IMR-90 (cell line): ENCODE results near the gene GPR6. TPM values are rescaled to one million over a fixed set of nuclear protein-coding genes. Genes with fewer than 3 reads are reported as not detected.

ENCODE experiments used
- ATAC-seq: fragments of 200-7000 bp; cut with Tn5 transposase; 2 replicates; pipeline ENCODE4 v1.9.1; 2020; ENCODE audit warnings: low read depth, mild to moderate bottlenecking, moderate library complexity
- BruUV-seq: library from RNA; stranded (reverse); fragments of 400-500 nt; replicated peaks from 2 replicates; lab custom pipeline; 2021; lab: Mats Ljungman, UMichigan
- CTCF ChIA-PET: fragments of 300-600 bp; formaldehyde crosslinking; extraction: SDS; loops from one replicate; lab custom pipeline; 2021; ENCODE audit warnings: antibody characterized with exemption; lab: Yijun Ruan, JAX
- POLR2A ChIA-PET: fragments of 300-600 bp; sonication (Branson Sonifier 250); formaldehyde crosslinking; loops from one replicate; lab custom pipeline; 2022; ENCODE audit warnings: antibody characterized with exemption; ENCODE audit not compliant: unreplicated experiment; lab: Charles Lee
- DNase-seq: peaks from one replicate; pipeline ENCODE4 v3.0.0; 2013
- H2AFZ ChIP-seq: replicated peaks from 2 replicates; pipeline ENCODE3; 2013; ENCODE audit warnings: low read length, mild to moderate bottlenecking; ENCODE audit not compliant: poor library complexity
- H2AK5ac ChIP-seq: 2 replicates; pipeline ENCODE4 v1.6.1; 2013; ENCODE audit warnings: low read depth, low read length, inconsistent platforms
- H2AK9ac ChIP-seq: replicated peaks from 2 replicates; pipeline ENCODE3; 2013; ENCODE audit warnings: mild to moderate bottlenecking, low read depth, low read length, moderate library complexity; ENCODE audit not compliant: poor library complexity
- H2BK120ac ChIP-seq: 2 replicates; pipeline ENCODE4 v1.6.1; 2013; ENCODE audit warnings: low read depth, low read length, inconsistent platforms
- H2BK15ac ChIP-seq: 3 replicates; pipeline ENCODE4 v1.6.1; 2013; ENCODE audit warnings: low read depth, low read length, inconsistent platforms
- H2BK20ac ChIP-seq: 2 replicates; pipeline ENCODE4 v1.6.1; 2013; ENCODE audit warnings: low read depth, mild to moderate bottlenecking, inconsistent platforms, low read length, moderate library complexity
- H2BK5ac ChIP-seq: 2 replicates; pipeline ENCODE4 v1.6.1; 2013; ENCODE audit warnings: mild to moderate bottlenecking, low read depth, low read length, inconsistent platforms; ENCODE audit not compliant: poor library complexity, severe bottlenecking
- H3K14ac ChIP-seq: replicated peaks from 2 replicates; pipeline ENCODE4 v1.6.1; 2013; ENCODE audit warnings: low read depth, low read length, inconsistent platforms
- H3K18ac ChIP-seq: 2 replicates; pipeline ENCODE4 v1.6.1; 2013; ENCODE audit warnings: low read depth, low read length, control low read depth
- H3K23ac ChIP-seq: 2 replicates; pipeline ENCODE4 v1.6.1; 2013; ENCODE audit warnings: low read depth, low read length, inconsistent platforms
- H3K27ac ChIP-seq: 2 replicates; pipeline ENCODE4 v1.5.1; 2013; ENCODE audit warnings: mild to moderate bottlenecking, control low read depth, low read length; ENCODE audit not compliant: insufficient read depth
- H3K27me3 ChIP-seq: 2 replicates; pipeline ENCODE4 v1.6.1; 2013; ENCODE audit warnings: low read length; ENCODE audit not compliant: control insufficient read depth, insufficient read depth
- H3K36me3 ChIP-seq: 2 replicates; pipeline ENCODE4 v1.6.1; 2013; ENCODE audit warnings: low read length, mixed read lengths; ENCODE audit not compliant: control insufficient read depth, insufficient read depth
- H3K4ac ChIP-seq: 2 replicates; pipeline ENCODE4 v1.6.1; 2013; ENCODE audit warnings: low read depth, low read length, inconsistent platforms
- H3K4me1 ChIP-seq: 2 replicates; pipeline ENCODE4 v1.6.1; 2013; ENCODE audit warnings: low read length, mixed read lengths; ENCODE audit not compliant: control insufficient read depth, insufficient read depth
- H3K4me2 ChIP-seq: 2 replicates; pipeline ENCODE4 v1.6.1; 2013; ENCODE audit warnings: low read depth, mild to moderate bottlenecking, control low read depth, low read length, moderate library complexity
- H3K4me3 ChIP-seq: 2 replicates; pipeline ENCODE4 v1.5.1; 2013; ENCODE audit warnings: low read depth, mild to moderate bottlenecking, control low read depth, low read length, moderate library complexity; ENCODE audit not compliant: insufficient read depth
- H3K56ac ChIP-seq: 2 replicates; pipeline ENCODE4 v1.6.1; 2013; ENCODE audit warnings: low read length, inconsistent platforms; ENCODE audit not compliant: insufficient read depth; ENCODE audit errors: extremely low read depth
- H3K79me1 ChIP-seq, 2 experiments: 2 replicates each; pipeline ENCODE4 v1.6.1; 2013; ENCODE audit warnings: low read length in 2 of 2, inconsistent platforms in 1 of 2, low read depth in 1 of 2
- H3K9ac ChIP-seq: 2 replicates; pipeline ENCODE4 v1.6.1; 2013; ENCODE audit warnings: low read depth, low read length, control low read depth
- H3K9me1 ChIP-seq: 2 replicates; pipeline ENCODE4 v1.6.1; 2013; ENCODE audit warnings: low read length, inconsistent platforms; ENCODE audit not compliant: insufficient read depth
- H3K9me3 ChIP-seq: 2 replicates; pipeline ENCODE4 v1.6.1; 2013; ENCODE audit warnings: low read length; ENCODE audit not compliant: control insufficient read depth, insufficient read depth
- H4K20me1 ChIP-seq: 2 replicates; pipeline ENCODE4 v1.6.1; 2013; ENCODE audit warnings: low read length, inconsistent platforms; ENCODE audit not compliant: insufficient read depth
- H4K5ac ChIP-seq: 2 replicates; pipeline ENCODE4 v1.6.1; 2013; ENCODE audit warnings: mild to moderate bottlenecking, low read depth, low read length, control low read depth
- H4K8ac ChIP-seq, 2 experiments: 2 replicates each; pipeline ENCODE4 v1.6.1; 2013; ENCODE audit warnings: low read depth in 2 of 2, low read length in 2 of 2, control low read depth in 1 of 2, inconsistent platforms in 1 of 2
- H4K91ac ChIP-seq: 2 replicates; pipeline ENCODE4 v1.6.1; 2013; ENCODE audit warnings: low read depth, low read length, inconsistent platforms; ENCODE audit not compliant: insufficient read depth
- CHD1 ChIP-seq: IDR thresholded peaks from 2 replicates; pipeline ENCODE4 v1.6.1; 2012; ENCODE audit warnings: low read depth, low read length, improper control_type of control experiment
- POLR2A ChIP-seq: IDR thresholded peaks from 2 replicates; pipeline ENCODE4 v1.6.1; 2012; ENCODE audit warnings: mild to moderate bottlenecking, low read depth, low read length
- WGBS, 2 experiments: methylation state at CpG; one replicate each; pipeline versions ENCODE4 v1.1.5 to v1.1.7; 2013; ENCODE audit warnings: missing lambda C conversion rate in 2 of 2; ENCODE audit not compliant: insufficient read length in 1 of 2; ENCODE audit errors: extremely low coverage in 2 of 2; 5-methylcytosine and 5-hydroxymethylcytosine counted together
- dilution Hi-C: fragments of 300-500 bp; cut with HindIII; formaldehyde crosslinking; loops from one replicate; pipeline ENCODE4 v1.14.3; 2018; ENCODE audit warnings: low sequenced_read_pairs; ENCODE audit not compliant: unreplicated experiment
- in situ Hi-C: fragments of 300-500 bp; cut with MboI; formaldehyde crosslinking; loops from 3 replicates; pipeline ENCODE4 v1.14.3; 2019; ENCODE audit warnings: low sequenced_read_pairs, inconsistent platforms, mixed read lengths
- intact Hi-C: fragments of 100-400 bp; cut with micrococcal nuclease; formaldehyde crosslinking; loops from 2 replicates; pipeline ENCODE4 v1.10.0; 2022
- polyA plus RNA-seq, 3 experiments: library from polyadenylated mRNA; depleted of rRNA; stranded (reverse); fragments of >200 nt; gene quantifications; 2 replicates each; pipeline ENCODE4 v1.2.3, GENCODE V29; 2012; ENCODE audit warnings: low replicate concordance in 1 of 3
- total RNA-seq: library from RNA; depleted of rRNA; stranded (reverse); fragments of >200 nt; gene quantifications from 2 replicates; pipeline ENCODE4 v1.2.3, GENCODE V29; 2012

GPR6 gene
- total and polyA plus RNA-seq, 2 of the 4 experiments (the other 2 are of a cell fraction) = not detected

DNA sequence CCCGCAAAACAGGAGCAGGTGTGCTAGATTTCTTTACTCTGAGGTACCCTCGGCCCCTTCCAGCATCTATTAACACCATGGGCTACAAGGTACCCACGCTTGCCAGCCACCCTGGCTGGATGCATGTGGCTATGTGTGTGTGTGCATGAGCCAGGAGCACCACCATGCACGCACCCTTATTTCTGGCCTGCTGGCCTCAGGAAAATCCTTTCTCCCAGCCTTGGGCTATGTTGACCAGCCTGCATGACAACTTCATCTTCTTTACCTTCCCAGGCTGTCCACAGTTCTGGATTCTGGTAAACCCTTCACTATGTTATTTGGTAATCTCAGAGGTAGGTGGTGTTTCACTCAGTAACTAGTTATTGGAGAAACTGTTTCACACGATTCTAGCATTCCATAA is 40.4 kb downstream of the GPR6 start:
- in situ Hi-C loops = no loop called here

More for the DNA sequence above, 40.4 kb downstream of the GPR6 start:
- no peak overlapping the region for H2BK120ac ChIP-seq
- no peak overlapping the region for H4K8ac ChIP-seq
- no peak overlapping the region for H2AK9ac ChIP-seq
- DNase-seq = no peak
- dilution Hi-C loops (no loop called here), intact Hi-C loops (no loop called here)
- no peak overlapping the region for H4K5ac ChIP-seq
- H2AK5ac ChIP-seq = no peak overlapping the region
- CTCF ChIA-PET = no interaction called here
- TF ChIP-seq POLR2A (no peak), CHD1 (no peak)
- no peak overlapping the region for H3K4me3 ChIP-seq
- H3K79me1 ChIP-seq = no peaks in the 10 kb centered on the region
- H4K20me1 ChIP-seq = no peaks in the 10 kb centered on the region
- no peak overlapping the region for H3K56ac ChIP-seq
- no CpG with 5 or more reads among the region's 5 CpGs for WGBS, 2 experiments
- H3K36me3 ChIP-seq = no peaks in the 10 kb centered on the region
- H3K9me3 ChIP-seq = no peaks in the 10 kb centered on the region
- no peak overlapping the region for H2AFZ ChIP-seq
- no peak overlapping the region for H3K18ac ChIP-seq
- no peaks in the 10 kb centered on the region for H3K4me1 ChIP-seq
- no peak overlapping the region for H3K14ac ChIP-seq
- H3K27ac ChIP-seq = no peak overlapping the region
- no peak for ATAC-seq
- H3K4me2 ChIP-seq = no peak overlapping the region
- BruUV-seq = no TSS peak
- no peak overlapping the region for H3K9ac ChIP-seq
- H3K23ac ChIP-seq = no peak overlapping the region
- no peak overlapping the region for H3K4ac ChIP-seq
- H3K9me1 ChIP-seq = no peaks in the 10 kb centered on the region
- POLR2A ChIA-PET = no interaction called here
- peaks cover 13% of the 10 kb centered on the region for H3K27me3 ChIP-seq
- H4K91ac ChIP-seq = no peak overlapping the region
- no peak overlapping the region for H2BK15ac ChIP-seq
- no peak overlapping the region for H2BK20ac ChIP-seq
- H2BK5ac ChIP-seq = no peak overlapping the region
